Kidney capillary endothelial cell (primary cell): Measurements from ENCODE around the gene ANKRD1.
"Not testable (repeated sequence)": the region's sequence is repeated elsewhere in the genome, so short reads cannot be mapped to it uniquely, and the experiment has no call there.

Experiments used
- DNase-seq: peaks from one replicate; pipeline ENCODE4 v3.0.0-alpha.2; 2018; ENCODE audit warnings: low spot score

The ANKRD1 gene

GRCh38 chr10:90920986-90921666, at the start of gene ANKRD1:
Gene ANKRD1, minus strand, starts transcription at chr10:90921087. Its CDS starts 60 bp downstream, at chr10:90921027.
- DNase-seq = peak; percentile 97

GRCh38 chr10:90969947-90970673, 49.2 kb upstream of the ANKRD1 start:
- DNase-seq = no peak

GRCh38 chr10:90969121-90969534, 48.2 kb upstream of the ANKRD1 start:
- no peak for DNase-seq

DNA sequence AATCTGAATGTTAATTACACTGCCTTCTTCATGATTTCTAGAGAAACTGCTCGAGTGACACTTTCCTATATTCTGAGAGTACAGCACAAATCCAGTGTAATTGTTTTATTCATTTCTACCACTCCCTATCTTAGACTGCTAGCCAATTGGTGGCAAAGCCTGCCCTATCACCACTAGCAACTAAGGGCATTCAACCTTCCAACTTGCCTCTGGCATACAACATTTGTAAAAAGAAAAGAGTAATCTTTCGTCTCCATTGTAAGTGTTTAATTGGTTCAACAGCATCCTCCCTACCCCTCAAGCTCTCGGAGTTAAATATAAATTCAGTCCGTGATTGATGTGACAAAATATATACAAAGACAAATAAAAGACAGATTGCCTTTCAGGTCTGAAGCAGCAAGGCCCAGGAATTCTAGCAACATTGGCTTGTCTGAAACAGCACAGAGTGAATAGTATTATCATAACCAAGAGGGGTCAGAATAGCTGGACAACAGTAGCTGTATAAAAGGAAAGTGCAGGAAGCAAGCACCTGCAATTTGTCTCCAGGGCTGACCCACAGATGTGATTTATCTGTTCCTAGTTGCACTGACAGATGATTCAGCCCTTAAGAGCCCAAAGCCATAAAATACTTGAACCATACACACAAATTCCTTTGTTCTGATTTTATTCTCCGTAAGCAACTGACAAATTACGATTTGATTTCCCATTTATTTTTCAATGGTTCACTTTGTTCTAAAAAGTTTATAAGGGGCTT, 47.6 kb upstream of the ANKRD1 start:
- DNase-seq = peak; percentile 31

DNA sequence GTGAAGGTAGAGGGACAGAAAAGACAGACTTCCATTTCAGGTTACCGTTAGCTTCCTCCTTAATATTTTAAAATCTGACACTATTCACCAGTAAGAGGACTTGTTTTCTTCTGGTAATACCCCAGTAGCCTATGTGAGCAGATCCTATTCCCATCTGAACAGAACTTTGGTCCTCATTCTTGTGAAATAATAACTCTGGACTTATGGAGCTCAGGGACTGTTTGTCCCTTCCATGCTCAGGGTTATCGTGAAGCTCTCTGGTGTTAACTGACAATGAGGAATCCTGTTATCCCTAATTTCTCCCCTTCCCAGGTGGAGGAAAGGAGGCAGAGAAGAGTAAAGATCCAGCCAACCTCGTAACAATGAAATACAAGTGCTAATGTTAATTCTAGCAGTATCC, 47.0 kb upstream of the ANKRD1 start:
- no peak for DNase-seq

DNA sequence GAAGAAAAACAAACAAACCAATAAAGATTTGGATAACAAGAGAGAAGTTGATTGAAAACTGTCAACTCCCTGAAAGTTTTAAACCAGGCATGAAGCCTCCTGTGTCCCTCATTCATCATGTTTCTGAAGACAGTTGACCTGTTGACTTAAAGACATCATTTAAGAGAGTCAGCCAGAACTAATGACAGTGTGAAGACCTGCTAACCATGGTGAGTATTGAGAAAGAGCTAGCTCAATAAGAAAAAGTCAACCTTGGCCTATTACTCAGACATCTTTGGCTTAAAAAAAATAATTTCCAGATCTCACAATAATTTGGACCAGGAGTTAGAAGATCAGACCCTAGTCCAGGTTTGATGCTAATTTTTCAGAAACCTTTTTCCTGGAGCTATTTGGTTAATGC, 45.3 kb upstream of the ANKRD1 start:
- DNase-seq = no peak

DNA sequence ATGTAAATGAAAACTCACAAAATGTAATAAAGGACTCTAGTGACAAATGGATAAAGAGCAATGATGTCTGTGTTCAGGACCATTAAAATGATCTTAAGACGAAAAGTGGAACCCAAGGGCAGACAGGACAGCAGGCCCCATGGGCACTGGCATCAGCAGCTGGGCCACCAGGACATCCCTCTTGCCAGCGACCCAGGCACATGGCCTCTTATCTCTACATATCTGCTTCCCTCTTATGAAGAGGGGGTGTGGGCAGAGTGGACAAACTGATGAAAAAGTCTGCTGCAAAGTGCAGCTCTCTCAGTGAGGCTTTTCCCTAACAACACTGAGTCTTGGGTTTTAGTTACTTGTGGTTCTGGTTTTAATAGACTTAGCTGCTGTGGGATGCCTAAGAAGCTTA, 44.8 kb upstream of the ANKRD1 start:
- DNase-seq = no peak

GRCh38 chr10:90964781-90965465, 44.0 kb upstream of the ANKRD1 start:
- no peak for DNase-seq

GRCh38 chr10:90963331-90963730, 42.4 kb upstream of the ANKRD1 start:
- DNase-seq = no peak

GRCh38 chr10:90960355-90960814, 39.5 kb upstream of the ANKRD1 start:
- peak; percentile 83 for DNase-seq

GRCh38 chr10:90959826-90960225, 38.9 kb upstream of the ANKRD1 start:
- no peak for DNase-seq

GRCh38 chr10:90958781-90959180, 37.9 kb upstream of the ANKRD1 start:
- DNase-seq = no peak

- DNase-seq = no peak
Measured at GRCh38 chr10:90947030-90947960, 26.4 kb upstream of the ANKRD1 start.

DNA sequence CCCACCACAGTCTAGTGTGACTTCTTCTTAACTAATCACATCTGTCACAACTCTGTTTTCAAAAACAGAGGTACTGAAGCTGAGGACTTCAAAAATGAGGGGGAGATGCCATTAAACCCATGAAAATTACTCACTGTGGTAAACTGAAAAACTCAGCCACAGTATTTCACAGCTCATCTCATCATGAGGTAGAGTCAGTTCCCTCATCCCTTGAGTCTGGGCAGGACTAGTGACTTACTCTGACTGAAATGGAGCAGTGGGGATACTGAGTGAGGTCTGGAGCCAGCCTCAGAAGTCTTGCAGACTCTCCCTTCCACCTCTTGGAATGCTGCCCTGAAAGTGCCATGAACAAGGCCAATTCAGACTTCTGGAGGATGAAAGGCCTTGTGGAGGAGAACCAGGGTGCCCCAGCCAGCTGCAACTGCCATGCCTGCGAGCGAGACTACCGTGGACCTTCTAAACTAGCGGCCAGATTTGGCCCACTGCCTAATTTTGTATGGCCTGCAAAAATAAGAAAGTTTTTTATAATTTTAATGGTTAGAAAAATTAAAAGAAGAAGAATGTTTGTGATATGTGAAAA, 24.7 kb upstream of the ANKRD1 start:
- no peak for DNase-seq

GRCh38 chr10:90944749-90945148, 23.9 kb upstream of the ANKRD1 start:
- DNase-seq = no peak

DNA sequence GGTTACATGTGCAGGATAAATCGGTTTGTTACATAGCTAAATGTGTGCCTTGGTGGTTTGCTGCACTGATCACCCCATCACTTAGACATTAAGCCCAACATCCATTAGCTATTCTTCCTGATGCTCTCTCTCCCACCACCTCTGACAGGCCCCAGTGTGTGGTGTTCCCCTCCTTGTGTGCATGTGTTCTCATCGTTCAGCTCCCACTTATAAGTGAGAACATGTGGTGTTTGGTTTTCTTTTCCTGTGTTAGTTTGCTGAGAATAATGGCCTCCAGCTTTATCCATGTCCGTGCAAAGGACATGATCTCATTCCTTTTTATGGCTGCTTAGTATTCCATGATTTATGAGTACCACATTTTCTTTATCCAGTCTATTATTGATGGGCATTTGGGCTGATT, 22.1 kb upstream of the ANKRD1 start:
- not testable (repeated sequence) for DNase-seq

DNA sequence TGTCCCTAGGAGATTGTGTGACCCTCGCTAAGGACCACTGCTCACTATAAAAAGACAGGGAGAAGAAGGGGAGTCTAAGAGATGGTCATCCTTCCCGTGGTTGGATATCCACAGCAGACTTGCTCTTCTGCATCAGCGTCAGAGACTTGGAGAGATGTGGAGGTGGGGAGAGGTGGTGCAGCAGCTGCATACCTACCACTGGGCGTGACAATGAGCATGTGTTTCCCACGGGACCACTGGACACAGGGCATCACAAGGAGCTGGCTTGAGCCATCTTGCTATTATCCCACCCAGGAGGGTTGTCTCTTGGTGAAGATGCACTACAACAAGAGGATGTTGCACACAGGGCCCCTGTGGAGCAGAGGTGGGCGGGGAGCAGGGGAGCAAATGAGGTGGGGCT, 18.8 kb upstream of the ANKRD1 start:
- no peak for DNase-seq

DNA sequence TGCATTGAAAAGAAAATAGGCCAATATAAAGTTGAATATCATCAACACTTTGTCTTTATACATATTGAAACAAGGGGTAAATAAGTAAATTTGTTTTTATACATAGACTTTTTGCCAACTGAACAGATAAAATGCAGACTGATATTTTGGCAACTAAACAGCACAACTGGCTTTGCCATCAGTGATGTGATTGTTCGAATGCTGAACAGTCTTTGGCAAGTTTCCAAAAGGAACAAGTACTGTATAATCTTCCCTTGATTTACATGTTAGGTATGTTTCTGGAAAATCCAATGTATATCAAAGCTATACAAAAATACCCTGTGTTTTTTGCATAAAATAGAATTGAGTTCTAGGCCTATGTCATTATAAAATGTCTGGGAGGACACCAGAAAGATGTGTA, 18.2 kb upstream of the ANKRD1 start:
- DNase-seq = no peak

GRCh38 chr10:90937645-90938258, 16.9 kb upstream of the ANKRD1 start:
- DNase-seq = peak; percentile 61

DNA sequence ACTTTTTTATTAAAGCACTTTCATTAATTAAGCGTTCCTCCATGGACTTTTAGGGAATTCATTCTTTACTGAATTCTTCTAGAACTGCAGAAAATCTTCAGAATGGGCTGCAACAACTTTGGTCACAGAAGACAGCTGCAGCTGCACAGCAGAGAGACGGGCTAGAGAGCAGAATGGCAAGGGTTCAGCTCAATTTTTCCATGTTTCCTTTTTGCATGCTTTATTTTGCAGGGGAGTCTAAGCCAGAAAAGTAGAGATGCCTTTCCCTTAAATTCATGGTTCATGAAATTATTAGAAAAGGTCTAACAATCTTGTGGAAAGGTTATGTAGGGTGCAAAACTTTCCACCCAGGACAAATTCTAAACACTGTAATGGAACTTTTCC, 15.4 kb upstream of the ANKRD1 start:
- no peak for DNase-seq
